NCI-H1092 (cell line): ENCODE measurements around the gene SRGAP1.
"Not testable (repeated sequence)": the region's sequence is repeated elsewhere in the genome, so short reads cannot be mapped to it uniquely, and the experiment has no call there.

ENCODE experiments used
- DNase-seq: peaks from one replicate; lab custom pipeline; 2025; lab: John Stamatoyannopoulos, UW

Gene SRGAP1

DNA sequence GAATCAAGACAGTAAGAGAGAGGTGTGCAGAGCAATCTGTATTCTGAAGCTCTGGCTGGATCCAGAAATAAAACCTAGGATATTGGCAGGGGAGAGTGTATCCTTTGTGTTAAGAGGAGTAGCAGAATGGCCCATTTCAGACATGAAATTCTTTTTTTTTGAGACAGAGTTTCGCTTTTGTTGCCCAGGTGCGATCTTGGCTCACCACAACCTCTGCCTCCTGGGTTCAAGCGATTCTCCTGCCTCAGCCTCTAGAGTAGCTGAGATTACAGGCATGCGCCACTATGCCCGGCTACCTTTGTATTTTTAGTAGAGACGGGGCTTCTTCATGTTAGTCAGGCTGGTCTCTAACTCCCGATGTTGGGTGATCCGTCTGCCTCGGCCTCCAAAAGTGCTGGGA lies 6.1 kb upstream of the SRGAP1 start:
- no peak for DNase-seq

DNA sequence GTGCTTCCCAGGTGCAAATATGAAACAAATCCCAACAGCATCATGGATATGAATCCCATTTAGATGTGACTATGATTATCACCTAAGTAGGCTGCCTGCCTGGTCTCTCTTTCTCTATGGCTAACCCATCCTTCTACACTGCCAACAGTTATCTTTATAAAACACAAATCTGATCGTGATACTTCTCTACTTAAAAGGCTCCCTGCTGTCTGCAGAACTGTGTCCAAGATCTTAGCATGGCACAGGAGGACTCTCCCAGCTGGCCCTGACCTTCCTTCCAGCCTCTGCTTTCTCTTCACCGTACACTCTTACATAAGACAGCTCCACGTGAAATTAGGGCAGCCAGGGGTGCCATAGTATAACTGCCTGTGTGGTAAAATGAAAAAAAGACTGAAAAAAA lies 3.5 kb upstream of the SRGAP1 start:
- DNase-seq = no peak

DNA sequence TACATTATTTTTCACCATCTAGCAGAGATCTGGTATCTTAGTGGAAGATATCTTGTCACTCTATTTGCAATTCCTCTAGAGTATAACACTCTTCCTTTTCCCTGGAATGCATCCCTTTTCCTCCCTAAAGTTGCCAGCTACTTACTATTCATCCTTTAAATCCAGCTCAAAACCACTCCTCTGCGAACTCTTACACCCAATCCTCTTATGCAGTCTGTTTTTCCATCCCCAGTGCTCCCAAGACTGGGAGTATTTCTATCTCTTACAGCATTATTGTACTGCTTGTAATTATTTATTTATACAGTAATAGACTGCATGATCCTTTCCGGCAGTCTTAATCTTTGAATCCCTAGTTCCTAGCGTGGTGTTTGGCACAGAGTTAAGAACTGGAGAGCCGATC lies 2.9 kb upstream of the SRGAP1 start:
- no peak for DNase-seq

DNA sequence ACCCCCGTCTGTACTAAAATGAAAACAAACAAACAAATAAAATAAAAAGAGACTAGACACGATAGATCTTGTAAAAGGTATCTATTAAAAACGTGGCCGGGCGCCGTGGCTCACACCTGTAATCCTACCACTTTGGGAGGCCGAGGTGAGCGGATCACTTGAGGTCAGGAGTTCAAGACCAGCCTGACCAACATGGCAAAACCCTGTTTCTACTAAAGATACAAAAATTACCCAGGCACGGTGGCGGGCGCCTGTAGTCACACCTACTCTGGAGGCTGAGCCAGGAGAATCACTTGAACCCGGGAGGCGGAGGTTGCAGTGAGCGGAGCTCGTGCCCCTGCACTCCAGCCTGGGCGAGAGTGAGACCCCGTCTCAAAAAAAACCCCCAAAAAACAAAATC lies 1.8 kb upstream of the SRGAP1 start:
- not testable (repeated sequence) for DNase-seq

DNA sequence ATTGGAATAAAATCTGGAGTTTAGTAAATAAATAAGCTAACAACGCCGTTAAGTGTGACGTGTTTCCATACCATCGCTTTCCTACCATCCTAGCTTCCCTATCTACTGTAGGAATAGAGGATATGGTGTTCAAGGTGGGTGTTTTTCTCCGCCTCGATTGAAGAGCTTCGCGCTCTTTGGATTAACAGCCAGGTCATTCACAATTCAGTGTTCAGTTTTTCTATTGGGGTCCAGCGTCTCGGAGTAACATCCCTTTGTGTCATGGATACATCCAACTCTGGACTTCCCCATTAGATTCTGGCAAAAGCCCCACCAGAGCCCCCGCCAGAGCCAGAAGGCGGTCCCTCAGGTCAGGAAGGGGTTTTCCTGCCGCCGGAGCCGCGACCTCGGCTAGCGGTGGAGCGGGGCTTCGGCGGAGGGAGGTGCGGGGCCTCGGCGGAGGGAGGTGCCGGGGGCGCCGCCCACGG lies 1.2 kb upstream of the SRGAP1 start:
- DNase-seq = no peak

DNA sequence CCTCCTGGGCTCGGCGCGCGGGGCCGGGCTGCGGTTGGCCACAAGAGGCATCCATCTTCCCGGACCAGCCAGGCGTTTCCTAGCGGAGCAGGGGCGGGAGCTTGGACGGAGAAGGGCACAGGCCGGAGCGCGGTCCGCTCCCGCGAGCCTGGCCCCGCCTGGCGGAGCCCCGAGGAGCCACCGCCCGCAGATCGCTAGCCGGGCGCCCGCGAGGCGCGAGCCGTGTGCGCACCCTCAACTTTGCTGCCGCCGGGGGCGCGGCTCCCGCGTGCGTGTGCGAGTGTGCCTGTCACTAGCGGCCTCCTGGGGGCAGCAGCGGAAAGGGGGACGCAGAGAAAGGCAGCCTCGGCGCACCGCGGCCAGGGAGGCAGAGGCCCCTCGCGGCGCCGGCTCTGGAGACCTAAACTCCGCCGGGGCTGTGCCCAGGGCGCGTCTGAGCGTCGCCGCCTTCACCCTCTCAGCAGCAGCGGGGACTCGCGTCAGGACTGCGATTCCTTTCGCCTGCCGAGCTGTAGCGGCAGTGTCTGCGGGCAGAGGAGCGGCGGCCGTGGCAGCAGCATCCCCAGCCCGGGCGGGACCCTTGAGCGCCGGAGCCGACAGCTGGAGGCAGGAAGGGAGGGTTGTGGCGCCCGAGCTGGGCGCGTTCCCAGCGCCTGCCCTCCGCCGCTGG lies 644 bp upstream of the SRGAP1 start:
- DNase-seq = peak; percentile 91

DNA sequence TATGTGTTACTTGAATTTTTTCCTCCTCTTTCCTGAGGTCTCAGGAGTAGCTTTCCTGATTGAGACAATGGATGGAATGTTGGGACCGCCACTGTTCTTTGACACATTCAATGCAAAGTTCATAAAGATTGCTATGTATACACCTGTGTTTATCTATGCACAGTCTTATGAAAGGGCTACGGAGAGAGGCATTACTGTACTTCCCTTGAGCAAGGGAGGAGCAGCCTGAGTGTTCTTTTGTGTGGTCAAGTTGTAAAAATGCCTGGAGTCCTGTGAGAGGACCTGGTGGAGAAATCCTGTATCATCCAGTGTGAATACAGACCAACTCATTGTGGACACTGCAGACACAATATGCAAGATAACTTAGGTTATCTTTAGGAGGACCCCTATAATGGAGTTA lies 1.2 kb downstream of the SRGAP1 start:
- DNase-seq = no peak

DNA sequence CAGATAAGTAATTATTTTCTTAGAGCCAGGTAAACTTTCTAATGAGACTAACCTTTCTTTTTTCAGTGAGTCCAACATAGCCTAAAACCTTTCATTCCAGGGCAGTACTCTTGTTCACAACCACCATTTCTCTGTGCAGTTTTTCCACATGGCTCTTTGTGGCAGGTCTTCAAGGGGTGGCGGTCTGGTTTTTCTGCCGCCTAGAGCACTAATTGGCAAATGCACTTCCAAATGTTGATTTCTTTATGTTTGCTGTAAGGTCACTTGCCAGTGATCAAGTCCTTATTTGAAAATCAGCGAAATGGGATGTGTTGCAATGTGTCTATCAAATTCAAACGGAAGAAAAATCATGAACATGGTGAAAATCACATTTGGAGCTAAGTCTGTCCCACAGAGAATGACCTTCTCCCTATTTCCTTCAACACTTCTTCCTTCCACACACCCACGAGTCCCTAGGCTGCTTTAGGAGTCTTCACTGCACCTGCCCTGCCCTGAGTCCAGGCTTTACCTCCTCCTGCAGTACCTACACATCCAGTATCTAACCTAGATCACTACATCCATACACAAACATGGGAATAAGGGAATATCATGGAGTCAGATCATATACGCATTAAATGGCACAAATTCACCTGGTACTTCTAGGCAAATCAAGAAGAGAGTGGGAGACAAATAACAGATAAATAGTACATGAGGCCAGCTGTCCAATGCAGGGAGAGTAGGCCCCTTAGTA lies 1.9 kb downstream of the SRGAP1 start:
- no peak for DNase-seq

DNA sequence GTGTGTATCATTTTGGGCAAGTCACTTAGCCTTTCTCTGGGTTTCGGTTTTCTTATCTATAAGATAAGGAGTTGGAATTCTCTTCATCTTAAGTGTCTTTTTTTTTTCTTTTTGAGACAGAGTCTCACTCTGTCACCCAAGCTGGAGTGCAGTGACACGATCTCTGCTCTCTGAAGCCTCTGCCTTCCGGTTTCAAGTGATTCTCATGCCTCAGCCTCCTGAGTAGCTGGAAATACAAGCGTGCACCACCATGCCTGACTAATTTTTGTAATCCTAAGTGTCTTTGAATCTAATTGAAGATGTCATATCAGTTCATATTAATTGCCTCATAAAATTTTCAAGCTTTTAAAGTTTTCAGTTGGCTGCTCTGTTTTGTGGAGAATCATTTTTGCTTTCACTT lies 4.0 kb downstream of the SRGAP1 start:
- DNase-seq = no peak

DNA sequence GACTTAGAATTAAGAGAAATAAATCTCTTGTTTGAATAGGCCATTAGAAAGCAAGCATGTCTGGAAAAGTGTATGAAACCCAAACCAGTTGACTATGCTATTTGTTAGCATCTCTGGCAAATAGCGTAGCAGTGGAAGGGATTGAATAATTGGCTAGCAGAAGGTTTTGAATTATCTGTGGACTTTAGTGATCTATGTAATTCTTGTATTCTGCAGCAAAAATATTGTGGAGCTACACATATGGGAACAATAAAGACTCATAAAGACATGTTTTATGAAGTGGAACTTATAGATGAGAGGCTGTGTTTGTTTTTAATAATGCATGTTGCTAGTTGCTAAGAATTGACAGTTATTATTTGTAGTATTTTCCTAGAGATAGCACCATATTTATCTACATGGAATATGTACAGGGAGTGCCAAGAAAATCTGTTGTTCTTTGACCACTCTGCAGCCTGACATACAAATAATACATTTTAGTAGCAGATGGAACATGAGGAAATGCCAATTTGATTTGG lies 4.7 kb downstream of the SRGAP1 start:
- no peak for DNase-seq

DNA sequence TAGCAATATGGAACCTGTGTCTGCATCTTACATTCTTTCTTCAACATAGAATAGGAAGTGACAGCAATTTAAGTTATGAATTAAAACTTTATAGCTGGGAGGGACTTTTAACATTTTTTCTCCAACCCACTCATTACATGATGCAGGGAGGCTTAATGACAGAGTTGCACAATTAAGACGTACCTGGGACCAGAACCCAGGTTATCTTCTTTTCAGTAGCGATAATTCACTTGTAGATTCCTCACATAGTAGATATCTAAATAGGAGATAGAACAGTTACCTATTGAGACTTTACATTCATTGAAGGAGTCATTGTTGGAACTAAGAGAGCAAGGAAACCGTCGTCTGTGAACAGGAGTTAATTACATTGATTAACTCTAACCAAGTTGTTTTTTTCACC lies 5.1 kb downstream of the SRGAP1 start:
- no peak for DNase-seq

DNA sequence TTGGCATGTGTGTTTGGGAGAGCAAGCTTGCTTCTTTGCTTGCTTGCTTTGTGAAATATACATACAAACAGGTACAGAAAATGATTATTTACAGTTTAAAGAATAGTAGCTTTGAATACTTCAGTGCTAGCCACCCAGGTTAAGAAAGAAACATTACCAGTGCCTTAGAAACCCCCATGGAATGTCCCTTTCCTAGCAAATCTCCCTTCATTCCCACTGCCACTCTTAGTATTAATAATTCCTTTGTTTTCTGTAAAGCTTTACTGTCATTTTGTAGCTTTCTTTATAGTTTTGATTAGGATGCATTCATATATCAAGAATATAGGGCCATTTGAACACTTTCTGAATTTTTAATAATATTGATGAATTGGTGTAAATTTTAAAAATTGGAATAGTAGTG lies 9.5 kb downstream of the SRGAP1 start:
- DNase-seq = no peak

DNA sequence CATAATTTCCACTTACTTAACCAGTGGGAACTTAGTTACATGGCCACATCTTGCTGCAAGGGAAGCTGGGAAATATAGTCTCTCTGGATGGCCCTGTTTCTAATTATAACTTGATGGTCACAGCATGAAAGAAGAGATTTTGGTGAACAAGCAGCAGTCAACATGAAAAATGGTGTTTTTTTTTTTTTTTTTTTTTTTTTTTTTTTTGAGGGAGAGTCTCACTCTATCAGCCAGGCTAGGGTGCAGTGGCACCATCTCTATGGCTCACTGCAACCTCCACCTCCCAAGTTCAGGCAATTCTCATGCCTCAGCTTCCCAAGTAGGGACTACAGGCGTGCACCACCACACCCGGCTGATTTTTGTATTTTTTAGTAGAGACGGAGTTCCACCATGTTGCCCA lies 10.8 kb downstream of the SRGAP1 start:
- no peak for DNase-seq

DNA sequence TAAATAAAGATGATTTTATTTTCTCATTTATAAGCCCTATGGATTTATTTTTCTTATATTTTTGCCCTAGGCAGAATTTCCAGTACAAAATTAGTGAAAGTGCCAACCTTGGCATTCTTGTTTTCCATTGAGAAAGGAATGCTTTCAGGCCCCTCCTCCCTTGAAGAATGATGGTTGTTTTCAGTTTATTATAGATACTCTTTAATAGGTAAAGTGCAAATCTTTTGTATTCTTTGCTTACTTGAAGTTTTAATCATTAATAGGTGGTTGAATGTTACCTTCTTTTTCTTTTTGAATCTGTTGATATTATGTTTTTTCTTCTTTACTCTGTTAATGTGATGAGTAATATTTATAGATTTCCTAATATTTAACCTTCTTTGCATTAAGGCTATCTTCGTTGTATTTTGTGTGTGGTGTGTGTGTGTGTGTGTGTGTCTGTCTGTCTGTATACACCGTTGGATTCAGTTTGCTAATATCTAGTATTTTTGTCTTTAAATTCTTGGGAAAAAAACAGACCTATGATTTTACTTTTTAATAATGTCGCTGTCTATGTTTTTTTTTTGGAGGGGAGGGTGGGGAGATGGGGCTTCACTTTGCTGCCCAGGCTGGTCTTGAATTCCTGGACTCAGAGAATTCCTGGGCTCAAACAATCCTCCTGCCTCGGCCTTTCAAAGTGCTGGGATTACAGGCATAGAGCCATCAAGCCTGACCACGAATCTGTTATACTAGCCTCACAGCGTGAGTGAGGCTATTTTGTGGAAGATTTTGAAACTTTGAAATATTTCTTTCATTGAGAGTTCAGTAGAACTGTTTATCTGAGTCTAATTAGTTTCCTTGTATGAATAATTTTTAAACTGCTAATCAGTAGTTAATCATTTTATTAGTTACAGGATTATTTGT lies 13.5 kb downstream of the SRGAP1 start:
- DNase-seq = no peak

DNA sequence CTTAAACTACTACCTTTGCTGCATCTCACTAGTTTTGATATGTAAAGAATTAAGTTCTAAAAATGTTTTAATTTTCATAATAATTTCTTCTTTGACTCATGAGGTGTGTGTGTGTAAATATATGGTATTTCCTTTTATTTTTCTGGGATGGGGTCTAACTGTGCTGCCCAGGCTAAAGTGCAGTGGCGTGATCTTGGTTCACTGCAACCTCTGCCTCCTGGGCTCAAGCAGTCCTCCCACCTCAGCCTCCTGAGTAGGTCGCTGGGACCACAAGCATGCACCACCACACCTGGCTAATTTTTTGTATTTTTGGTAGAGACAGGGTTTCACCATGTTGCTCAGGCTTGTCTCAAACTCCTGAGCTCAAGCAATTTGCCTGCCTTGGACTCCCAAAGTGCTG lies 15.4 kb downstream of the SRGAP1 start:
- not testable (repeated sequence) for DNase-seq

DNA sequence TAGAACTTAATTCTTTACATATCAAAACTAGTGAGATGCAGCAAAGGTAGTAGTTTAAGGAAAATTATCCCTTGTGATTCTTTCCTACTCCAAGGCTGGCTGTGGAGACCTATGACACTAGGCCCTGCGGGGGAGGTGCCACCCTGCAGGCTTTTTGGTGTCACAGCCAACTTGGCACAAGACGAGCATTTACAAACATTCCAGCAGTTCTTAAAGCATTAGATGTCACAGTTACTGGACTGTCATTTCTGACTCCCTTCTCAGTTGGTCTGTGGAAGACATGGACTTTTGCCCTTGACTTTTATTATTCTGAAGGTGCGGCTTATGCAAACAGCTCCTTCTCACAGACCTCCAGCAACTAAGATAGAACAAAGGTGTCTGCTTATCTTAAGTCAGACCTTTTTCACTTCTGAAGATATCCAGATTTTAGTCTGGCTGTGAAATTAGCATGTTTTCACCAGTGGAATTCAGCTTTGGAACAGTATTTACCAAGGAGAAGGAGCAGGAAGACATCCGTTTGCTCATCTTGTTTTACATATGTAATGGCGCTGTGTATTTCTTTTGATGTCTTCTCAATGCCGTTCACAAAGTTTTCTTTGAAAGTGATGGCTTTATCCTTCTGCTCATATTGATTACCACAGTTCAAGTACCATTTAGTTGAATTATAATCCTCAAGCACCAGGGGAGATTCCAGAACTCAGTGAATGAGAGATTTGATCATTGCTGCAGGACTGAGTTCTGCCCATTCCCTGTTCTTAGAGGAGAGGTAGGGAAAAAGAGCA lies 17.9 kb downstream of the SRGAP1 start:
- DNase-seq = no peak

DNA sequence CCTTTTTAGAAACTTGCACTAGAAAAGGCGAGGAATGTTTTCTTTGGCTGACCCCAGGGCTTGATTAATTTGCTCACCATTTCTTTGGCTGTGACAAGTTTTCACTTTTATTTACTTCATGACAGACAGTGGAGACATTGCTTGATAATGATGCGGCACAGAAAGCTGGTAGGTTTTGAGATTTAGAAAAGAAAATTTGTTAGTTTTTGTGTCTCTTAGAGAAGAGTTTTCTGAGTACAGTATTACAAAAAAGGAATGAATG lies 18.4 kb downstream of the SRGAP1 start:
- DNase-seq = no peak

DNA sequence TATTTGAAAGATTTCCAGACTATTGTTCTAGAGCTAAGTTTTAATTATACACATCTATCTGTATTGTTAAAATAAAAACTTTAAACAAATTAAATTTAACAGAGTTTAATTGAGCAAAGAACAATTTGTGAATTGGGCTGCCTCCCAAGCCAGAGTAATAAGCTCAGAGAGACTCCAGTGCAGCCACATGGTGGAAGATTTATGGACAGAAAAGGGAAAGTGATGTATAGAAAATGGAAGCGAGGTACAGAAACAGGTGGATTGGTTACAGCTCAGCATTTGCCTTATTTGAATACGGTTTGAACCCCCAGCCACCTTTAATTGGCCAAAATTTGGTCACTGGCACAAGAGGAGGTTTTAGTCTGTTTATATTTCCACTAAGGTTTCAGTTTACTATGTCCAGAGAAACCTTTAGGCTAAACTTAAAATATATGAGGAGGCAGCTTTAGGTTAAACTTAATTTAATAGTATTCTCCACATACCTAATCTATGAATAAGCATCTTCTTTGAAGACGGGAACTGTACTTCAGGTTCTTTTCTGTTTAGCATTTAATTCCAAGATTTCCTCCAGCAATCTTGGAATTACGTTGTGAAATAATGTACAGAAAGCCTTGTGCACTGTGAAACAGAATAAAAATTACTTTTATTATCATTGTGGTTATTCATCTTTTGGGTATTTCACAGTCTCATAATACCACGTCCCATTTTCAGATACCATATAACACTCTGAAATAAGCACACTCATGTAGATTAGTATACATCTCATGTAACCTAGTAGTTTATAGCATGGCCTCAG lies 19.4 kb downstream of the SRGAP1 start:
- DNase-seq = no peak

DNA sequence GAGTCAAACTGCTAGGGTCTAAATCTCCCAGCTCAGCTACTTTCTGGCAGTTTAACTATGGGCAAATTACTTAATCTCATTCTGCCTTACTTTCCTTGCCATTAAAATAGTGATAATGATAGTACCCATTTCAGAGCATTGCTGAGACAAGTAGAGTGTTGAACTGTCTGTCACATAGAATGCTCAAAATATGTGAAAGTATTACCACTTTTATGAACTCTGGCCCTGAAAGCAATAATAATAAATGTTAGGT lies 19.9 kb downstream of the SRGAP1 start:
- no peak for DNase-seq

DNA sequence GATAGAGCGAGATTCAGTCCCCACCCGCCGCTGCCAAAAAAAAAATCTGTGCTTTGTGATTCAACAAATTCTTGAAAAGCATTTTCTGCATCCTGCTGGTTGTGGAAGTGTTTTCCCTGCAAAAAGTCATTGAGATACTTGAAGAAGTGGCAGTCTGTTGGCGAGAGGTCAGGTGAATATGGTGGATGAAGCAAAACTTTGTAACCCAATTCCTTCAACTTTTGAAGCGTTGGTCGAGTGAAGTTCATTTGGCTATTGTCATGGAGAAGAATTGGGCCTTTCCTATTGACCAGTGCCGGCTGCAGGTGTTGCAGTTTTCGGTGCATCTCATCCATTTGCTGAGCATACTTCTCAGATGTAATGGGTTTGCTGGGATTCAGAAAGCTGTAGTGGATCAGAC lies 20.9 kb downstream of the SRGAP1 start:
- DNase-seq = no peak

DNA sequence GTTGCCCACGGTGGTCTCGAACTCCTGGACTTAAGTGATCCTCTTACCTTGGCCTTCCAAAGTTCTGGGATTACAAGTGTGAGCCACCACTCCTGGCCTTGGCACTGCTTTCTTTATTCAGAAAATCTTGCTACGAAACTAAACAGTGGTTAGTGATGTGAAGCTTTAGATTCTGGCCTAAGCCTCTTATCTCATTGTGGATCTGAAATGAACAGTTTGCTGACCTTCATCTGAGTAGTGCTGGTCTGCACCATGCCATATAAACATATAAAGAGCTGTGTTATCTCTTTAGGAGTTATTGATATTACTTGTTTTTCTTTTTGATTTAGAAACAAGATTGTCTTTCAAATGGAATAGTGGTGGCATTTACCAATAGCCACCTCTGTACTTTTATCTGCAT lies 22.6 kb downstream of the SRGAP1 start:
- DNase-seq = no peak

DNA sequence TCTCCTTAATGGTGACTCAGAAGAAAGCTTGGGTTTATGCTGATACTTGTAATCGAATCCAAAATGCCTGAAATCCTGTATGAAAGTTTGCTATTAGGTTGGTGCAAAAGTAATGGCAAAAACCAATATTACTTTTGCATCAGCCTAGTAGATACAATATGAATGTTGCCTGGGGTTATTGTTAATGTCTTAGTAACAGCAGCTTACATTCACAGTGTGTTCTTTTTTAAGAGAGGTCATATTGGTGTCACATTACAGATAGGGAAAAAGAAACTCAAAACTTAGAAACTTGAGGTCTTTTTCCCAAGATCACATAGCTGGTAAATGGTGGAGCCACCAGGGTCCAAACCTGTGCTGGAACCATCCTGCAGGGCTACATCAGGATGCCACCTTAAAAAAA lies 25.2 kb downstream of the SRGAP1 start:
- no peak for DNase-seq
